NCI-H748 (cell line): ENCODE data around the gene CLPX.
A peak's percentile ranks its signal among the peaks of the same experiment; 100 is the strongest.
"Not testable (repeated sequence)": the region's sequence is repeated elsewhere in the genome, so short reads cannot be mapped to it uniquely, and the experiment has no call there.

Source experiments
- DNase-seq: peaks from one replicate; lab custom pipeline; 2025; ENCODE audit not compliant: unreplicated experiment; lab: John Stamatoyannopoulos, UW

CLPX gene

DNA sequence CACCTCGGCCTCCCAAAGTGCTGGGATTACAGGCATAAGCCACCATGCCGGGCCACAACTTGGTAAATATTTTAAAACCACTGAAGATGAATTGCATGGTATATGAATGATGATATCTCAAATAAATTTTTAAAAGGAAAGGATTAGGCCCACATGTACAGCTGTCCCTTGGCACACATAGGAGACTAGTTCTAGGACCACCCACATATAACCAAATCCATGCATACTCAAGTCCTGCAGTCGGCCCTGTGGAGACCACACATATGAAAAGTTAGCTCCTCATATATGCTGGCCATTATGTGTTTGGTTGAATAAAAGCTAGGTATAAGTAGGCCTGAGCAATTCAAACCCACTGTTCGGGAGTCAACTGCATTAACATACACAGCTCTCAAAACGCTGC is 10.6 kb downstream of the CLPX start:
- DNase-seq = no peak

GRCh38 chr15:65172531-65172930 is 12.6 kb downstream of the CLPX start:
- DNase-seq = no peak

GRCh38 chr15:65171428-65171827 is 13.7 kb downstream of the CLPX start:
- DNase-seq = no peak

DNA sequence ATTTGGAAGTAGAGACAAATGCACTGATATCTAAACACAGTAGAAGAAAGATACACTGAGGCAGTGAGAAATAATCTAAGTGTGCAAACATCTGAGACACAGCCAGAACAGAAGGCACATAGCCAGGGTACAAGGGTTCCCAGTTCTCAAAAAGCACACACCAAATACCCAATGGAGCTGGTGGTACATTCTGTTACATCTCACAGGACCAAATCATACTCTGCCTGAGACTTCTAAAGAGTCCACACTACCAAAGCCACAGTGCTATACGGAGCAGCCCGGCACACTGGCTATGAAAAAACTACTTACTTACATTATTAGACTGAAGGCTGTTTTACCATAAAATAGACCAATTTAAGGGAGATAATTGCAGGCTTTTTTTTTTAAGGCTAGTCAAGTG is 19.3 kb downstream of the CLPX start:
- no peak for DNase-seq

DNA sequence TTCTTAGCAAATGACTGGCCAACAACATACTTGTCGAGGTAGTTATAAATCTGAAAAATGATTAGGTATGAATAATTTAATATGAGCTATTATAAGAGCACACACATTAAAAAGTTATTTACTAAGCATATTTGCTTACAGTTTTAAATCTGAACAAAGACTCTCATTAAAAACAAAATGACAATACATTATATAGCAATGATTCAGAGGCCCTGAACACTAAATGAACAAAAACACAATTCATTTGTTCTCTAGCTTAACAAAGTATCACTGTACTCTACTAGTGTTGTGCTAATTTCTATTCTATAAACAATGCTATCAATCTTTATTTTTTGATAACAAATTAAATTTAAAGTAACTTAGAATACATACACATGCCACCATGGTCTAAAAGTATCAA is 21.0 kb downstream of the CLPX start:
- no peak for DNase-seq

- no peak for DNase-seq
These were observed 22.1 kb downstream of the CLPX start for GRCh38 chr15:65163041-65163440.

DNA sequence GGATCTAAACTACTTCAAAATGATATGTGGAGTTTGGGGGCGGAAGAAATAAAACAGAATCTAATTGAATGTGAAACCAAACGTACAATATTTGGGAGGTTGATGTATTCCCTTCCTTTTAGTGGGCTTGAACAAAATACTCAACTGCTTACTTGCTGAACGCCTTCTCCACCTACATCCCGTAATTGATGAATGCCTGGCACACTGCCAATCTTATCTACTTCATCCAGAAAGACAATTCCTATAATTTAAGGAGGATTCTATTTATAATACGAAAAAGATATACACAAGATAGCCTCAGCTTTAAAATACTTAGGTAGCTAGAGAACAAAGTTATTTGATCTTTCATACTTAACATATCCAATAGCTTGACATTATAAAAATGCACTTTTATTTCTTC is 28.4 kb downstream of the CLPX start:
- DNase-seq = peak; percentile 10

DNA sequence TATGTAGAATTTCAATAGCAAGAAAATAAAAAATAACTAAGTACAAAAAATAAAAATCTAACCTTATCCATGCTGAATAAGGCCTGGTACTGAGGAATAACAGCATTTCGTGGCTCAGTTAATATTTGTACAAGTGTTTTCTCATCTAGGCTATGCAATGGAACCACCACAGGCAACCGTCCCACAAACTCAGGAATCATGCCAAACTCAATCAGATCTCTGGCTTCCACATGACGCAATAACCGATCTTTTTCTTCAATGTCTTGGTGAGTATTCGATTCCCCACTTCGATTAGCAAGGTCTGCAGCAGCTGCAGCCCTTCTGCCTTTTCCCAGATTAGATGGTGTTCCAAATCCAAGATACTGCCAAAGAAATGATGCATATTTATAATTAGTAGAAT is 30.4 kb downstream of the CLPX start:
- no peak for DNase-seq

GRCh38 chr15:65147902-65148301 is 37.2 kb downstream of the CLPX start:
- DNase-seq = no peak

GRCh38 chr15:65146438-65146837 is 38.7 kb downstream of the CLPX start:
- no peak for DNase-seq

DNA sequence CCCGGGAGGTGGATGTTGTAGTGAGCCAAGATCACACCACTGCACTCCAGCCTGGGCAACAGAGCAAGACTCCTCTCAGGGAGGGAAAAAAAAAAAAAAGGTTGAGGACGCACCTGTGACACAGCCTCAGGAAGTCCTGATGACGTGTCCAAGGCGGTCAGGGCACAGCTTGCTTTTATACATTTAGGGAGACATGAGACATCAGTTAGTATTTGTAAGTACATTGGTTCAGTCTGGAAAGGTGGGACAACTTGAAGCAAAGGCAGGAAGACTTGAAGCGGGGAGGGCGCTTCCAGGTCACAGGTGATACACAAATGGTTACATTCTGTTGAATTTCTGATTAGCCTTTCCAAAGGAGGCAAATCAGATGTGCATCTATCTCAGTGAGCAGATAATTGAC is 46.5 kb downstream of the CLPX start:
- DNase-seq = not testable (repeated sequence)

- not testable (repeated sequence) for DNase-seq
These were observed 47.2 kb downstream of the CLPX start for GRCh38 chr15:65137893-65138292.

DNA sequence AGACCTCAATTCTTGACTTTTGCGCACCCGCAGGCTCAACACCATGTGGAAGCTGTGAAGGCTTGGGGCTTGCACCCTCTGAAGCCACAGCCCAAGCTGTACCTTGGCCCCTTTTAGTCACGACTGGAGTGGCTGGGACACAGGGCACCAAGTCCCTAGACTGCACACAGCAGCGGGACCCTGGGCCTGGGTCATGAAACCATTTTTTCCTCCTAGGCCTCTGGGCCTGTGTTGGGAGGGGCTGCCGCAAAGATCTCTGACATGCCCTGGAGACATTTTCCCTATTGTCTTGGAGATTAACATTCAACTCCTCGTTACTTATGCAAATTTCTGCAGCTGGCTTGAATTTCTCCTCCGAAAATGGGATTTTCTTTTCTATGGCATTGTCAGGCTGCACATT is 48.1 kb downstream of the CLPX start:
- not testable (repeated sequence) for DNase-seq

GRCh38 chr15:65134538-65134937 is 50.6 kb downstream of the CLPX start:
- DNase-seq = no peak

GRCh38 chr15:65133548-65134200 is 51.5 kb downstream of the CLPX start, which contains the start of gene PDCD7:
TSS of gene PDCD7 (minus strand) at chr15:65133808. CDS start at chr15:65133781, 27 bp downstream.
- peak; percentile 94 for DNase-seq

- peak; percentile 44 for DNase-seq
These were observed 52.1 kb downstream of the CLPX start for GRCh38 chr15:65132878-65133547.

GRCh38 chr15:65130941-65131340 is 54.2 kb downstream of the CLPX start:
- no peak for DNase-seq

DNA sequence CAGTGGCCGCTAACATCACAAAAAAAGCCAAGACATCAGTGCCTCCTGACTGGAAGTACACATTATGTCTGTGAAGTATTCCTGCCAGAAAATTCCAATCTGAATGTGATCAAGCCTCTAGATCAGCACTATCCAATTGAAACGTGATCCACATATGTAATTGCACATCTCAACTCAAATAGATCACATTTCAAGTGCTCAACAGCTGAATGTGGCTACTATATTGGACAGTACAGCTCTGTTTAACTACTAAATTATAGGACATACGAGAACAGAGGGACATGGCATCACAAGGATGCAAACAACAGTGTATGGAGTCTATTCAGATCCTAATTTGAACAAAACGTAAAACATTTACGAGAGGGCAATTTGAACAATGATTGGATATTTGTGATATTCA is 69.6 kb downstream of the CLPX start:
- DNase-seq = peak; percentile 96

GRCh38 chr15:65115086-65115485 is 70.1 kb downstream of the CLPX start, which contains the start of gene UBAP1L:
TSS of gene UBAP1L (minus strand) at chr15:65115200. CDS start at chr15:65106215, 8,985 bp downstream.
- DNase-seq = peak; percentile 9

DNA sequence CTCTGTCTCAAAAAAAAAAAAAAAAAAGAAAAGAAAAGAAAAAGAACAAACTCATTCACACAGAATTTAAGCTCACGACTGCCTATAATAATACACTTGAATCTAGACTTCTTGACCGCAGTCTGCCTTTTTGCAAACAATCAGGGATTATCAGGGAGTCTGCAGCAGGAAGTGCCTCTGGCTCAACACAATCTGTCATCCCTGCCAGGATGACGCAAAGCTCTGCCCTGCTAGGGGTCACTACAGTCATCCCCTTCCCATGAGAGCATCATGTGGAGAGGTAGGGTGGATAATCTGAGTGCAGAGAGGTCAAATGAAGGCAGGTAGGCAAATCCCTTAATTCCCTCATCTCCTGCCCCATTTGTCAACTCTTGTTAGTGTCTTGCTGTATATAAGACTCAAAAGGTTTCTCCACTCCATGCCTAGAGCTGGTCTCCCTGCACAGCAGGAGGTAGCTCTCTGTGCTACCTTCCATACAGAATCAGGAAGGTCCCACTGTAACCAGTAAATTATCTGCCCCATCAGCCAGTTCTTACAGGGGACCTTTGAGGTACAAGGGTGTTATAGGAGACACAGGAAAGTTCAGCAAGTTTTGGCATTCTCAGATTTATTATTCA is 74.4 kb downstream of the CLPX start:
- no peak for DNase-seq

DNA sequence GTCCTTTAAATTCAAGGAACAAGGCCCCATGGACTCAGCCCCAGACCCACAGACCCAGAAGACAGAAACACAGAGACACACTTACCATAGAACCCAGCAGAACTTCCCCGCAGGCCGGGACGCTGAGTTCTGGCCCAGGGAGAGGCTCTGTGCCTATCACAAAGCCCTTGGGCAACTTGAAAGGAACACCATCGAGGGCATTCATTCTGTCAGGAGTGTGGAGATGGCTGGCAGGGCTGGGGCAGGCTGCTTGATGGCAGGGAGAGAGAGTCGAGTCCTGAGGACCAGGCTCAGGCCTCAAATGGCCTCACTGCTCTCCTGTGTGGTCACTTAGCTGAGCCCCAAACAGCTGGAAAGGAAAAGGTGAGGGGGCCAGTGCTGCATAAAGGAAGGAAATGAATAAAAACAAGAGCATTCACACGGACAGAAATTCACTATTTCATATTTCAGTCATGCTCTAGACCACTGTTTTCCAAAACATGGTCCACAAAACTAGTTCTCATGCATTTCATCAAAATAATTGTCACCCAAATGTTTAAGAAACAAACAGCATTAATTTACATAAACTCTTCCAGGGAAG is 79.0 kb downstream of the CLPX start:
- DNase-seq = no peak

DNA sequence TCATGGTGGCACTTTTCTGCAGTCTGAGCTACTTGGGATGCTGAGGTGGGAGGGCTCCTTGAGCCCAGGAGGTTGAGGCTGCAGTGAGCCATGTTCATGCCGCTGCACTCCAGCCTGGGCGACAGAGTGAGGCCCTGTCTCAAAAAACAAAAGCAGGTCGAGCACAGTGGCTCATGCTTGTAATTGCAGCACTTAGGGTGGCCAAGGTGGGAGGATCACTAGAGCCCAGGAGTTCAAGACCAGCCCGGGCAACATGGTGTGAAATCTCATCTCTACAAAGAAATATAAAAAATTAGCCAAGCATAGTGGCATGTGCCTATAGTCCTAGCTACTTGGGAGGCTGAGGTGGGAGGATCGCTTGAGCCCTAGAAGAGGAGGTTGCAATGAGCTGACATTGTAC is 80.1 kb downstream of the CLPX start:
- DNase-seq = no peak
